HCT116 (cell line): ENCODE data around the gene PPP1R2C. TPM values are rescaled to one million over a fixed set of nuclear protein-coding genes. Genes with fewer than 3 reads are reported as not detected.

Experiments
- ATAC-seq: fragments of 200-7000 bp; cut with Tn5 transposase; 2 replicates; pipeline ENCODE4 v1.9.1; 2020; ENCODE audit warnings: mild to moderate bottlenecking, moderate library complexity
- BruUV-seq: library from RNA; stranded (reverse); fragments of 400-500 nt; replicated peaks from 2 replicates; lab custom pipeline; 2021; lab: Mats Ljungman, UMichigan
- CTCF ChIA-PET: fragments of 300-600 bp; sonication (Branson Sonifier 250); formaldehyde crosslinking; loops from one replicate; lab custom pipeline; 2021; ENCODE audit warnings: antibody characterized with exemption; lab: Charles Lee
- POLR2A ChIA-PET: fragments of 300-600, 350-600 bp; sonication (Branson Sonifier 250); formaldehyde crosslinking; loops from one replicate; lab custom pipeline; 2021; ENCODE audit warnings: antibody characterized with exemption; lab: Charles Lee
- RAD21 ChIA-PET, 2 experiments: fragments of 300-600 bp; sonication (Branson Sonifier 250); formaldehyde crosslinking; loops; one replicate each; lab custom pipeline; 2023; ENCODE audit warnings: low total read pairs in 2 of 2; ENCODE audit not compliant: uncharacterized antibody in 2 of 2, unreplicated experiment in 2 of 2, low non-redundant PET in 1 of 2; lab: Charles Lee
- DNase-seq: peaks from one replicate; pipeline ENCODE4 v3.0.0-alpha.2; 2010; ENCODE audit warnings: low read depth, low spot score
- H2AFZ ChIP-seq: fragments of 200-600 bp; shearing (Covaris generic), sonication (generic); 2 replicates; pipeline ENCODE4 v1.6.1; 2017; ENCODE audit warnings: low read depth, mixed run types, mixed read lengths, antibody characterized with exemption, low read length; ENCODE audit not compliant: poor library complexity, severe bottlenecking
- H3K27ac ChIP-seq: 2 replicates; pipeline ENCODE4 v1.5.1; 2012; ENCODE audit warnings: low read depth, low read length
- H3K27me3 ChIP-seq: fragments of 200-600 bp; sonication (generic); 2 replicates; pipeline ENCODE4 v1.6.1; 2016; ENCODE audit warnings: mixed run types, low read length, mixed read lengths; ENCODE audit not compliant: insufficient read depth
- H3K36me3 ChIP-seq, 2 experiments: fragments of 200-500 bp in 1 of 2; fragments of 200-600 bp in 1 of 2; sonication (Bioruptor generic) in 1 of 2; sonication (generic) in 1 of 2; 2 replicates each; pipeline versions ENCODE4 v1.5.1 to v1.6.1; 2014 to 2016; ENCODE audit warnings: low read length in 2 of 2, inconsistent platforms in 1 of 2, mixed read lengths in 1 of 2, mixed run types in 1 of 2; ENCODE audit not compliant: insufficient read depth in 2 of 2, control insufficient read depth in 1 of 2
- H3K4me1 ChIP-seq, 2 experiments: fragments of 200-600 bp in 1 of 2; sonication (generic) in 1 of 2; 2 replicates each; pipeline versions ENCODE4 v1.5.1 to v1.6.1; 2012 to 2017; ENCODE audit warnings: low read length in 2 of 2, inconsistent platforms in 1 of 2, mild to moderate bottlenecking in 1 of 2, mixed read lengths in 1 of 2, mixed run types in 1 of 2, moderate library complexity in 1 of 2; ENCODE audit not compliant: insufficient read depth in 2 of 2, control insufficient read depth in 1 of 2
- H3K4me2 ChIP-seq: fragments of 200-600 bp; sonication (generic); 2 replicates; pipeline ENCODE4 v1.6.1; 2017; ENCODE audit warnings: mixed run types, low read length, mixed read lengths
- H3K4me3 ChIP-seq, 2 experiments: fragments of 200-600 bp in 1 of 2; sonication (generic) in 1 of 2; replicated peaks in 1 of 2; 2 replicates each; pipeline ENCODE4 v1.5.1; 2011 to 2016; ENCODE audit warnings: low read length in 2 of 2, control low read depth in 1 of 2, low read depth in 1 of 2, mild to moderate bottlenecking in 1 of 2, mixed read lengths in 1 of 2, mixed run types in 1 of 2
- H3K79me2 ChIP-seq: fragments of 200-600 bp; sonication (generic); 2 replicates; pipeline ENCODE4 v1.6.1; 2017; ENCODE audit warnings: mild to moderate bottlenecking, mixed run types, low read length, moderate library complexity, mixed read lengths; ENCODE audit not compliant: insufficient read depth
- H3K9ac ChIP-seq: fragments of 200-600 bp; sonication (generic); 2 replicates; pipeline ENCODE4 v1.6.1; 2016; ENCODE audit warnings: low read length, mixed read lengths
- H3K9me2 ChIP-seq: fragments of 200-600 bp; sonication (generic), shearing (Covaris generic); 2 replicates; pipeline ENCODE4 v1.6.1; 2017; ENCODE audit warnings: mixed run types, mild to moderate bottlenecking, moderate library complexity; ENCODE audit not compliant: insufficient read depth
- H3K9me3 ChIP-seq, 2 experiments: fragments of 200-500 bp in 1 of 2; fragments of 200-600 bp in 1 of 2; sonication (Bioruptor generic) in 1 of 2; sonication (generic) in 1 of 2; 2 replicates each; pipeline ENCODE4 v1.6.1; 2014 to 2017; ENCODE audit warnings: low read length in 2 of 2, mixed read lengths in 2 of 2, inconsistent platforms in 1 of 2, low read depth in 1 of 2, mild to moderate bottlenecking in 1 of 2, mixed run types in 1 of 2, moderate library complexity in 1 of 2; ENCODE audit not compliant: control insufficient read depth in 1 of 2, insufficient read depth in 1 of 2
- H4K20me1 ChIP-seq: fragments of 200-600 bp; sonication (generic), shearing (Covaris generic); 2 replicates; pipeline ENCODE4 v1.6.1; 2017; ENCODE audit warnings: mixed run types, mild to moderate bottlenecking, moderate library complexity; ENCODE audit not compliant: insufficient read depth
- CBX3 ChIP-seq: IDR thresholded peaks from 2 replicates; pipeline ENCODE4 v1.6.1; 2012; ENCODE audit warnings: low read depth
- CTCF ChIP-seq, 3 experiments: fragments of 200-600 bp in 1 of 3; sonication (generic) in 1 of 3; IDR thresholded peaks in 2 of 3; conservative IDR thresholded peaks in 1 of 3; 2 replicates each; pipeline ENCODE4 v1.5.1; 2012 to 2017; ENCODE audit warnings: low read depth in 2 of 3, low read length in 2 of 3, antibody characterized with exemption in 1 of 3, borderline replicate concordance in 1 of 3, control low read depth in 1 of 3, mild to moderate bottlenecking in 1 of 3, mixed read lengths in 1 of 3, mixed run types in 1 of 3, moderate library complexity in 1 of 3; ENCODE audit not compliant: insufficient read depth in 1 of 3
- EGR1 ChIP-seq: IDR thresholded peaks from 2 replicates; pipeline ENCODE4 v1.6.1; 2012; ENCODE audit warnings: low read depth
- ELF1 ChIP-seq: IDR thresholded peaks from 2 replicates; pipeline ENCODE4 v1.6.1; 2012; ENCODE audit warnings: low read depth, borderline replicate concordance
- EZH2phosphoT487 ChIP-seq: fragments of 200-600 bp; IDR thresholded peaks from 2 replicates; pipeline ENCODE4 v1.6.1; 2018; ENCODE audit warnings: antibody characterized with exemption, borderline replicate concordance
- FOSL1 ChIP-seq: IDR thresholded peaks from 2 replicates; pipeline ENCODE4 v1.6.1; 2012; ENCODE audit warnings: low read depth
- JUND ChIP-seq: IDR thresholded peaks from 2 replicates; pipeline ENCODE4 v1.6.1; 2012
- POLR2A ChIP-seq: IDR thresholded peaks from 2 replicates; pipeline ENCODE4 v1.7.0; 2011; ENCODE audit warnings: borderline replicate concordance; ENCODE audit not compliant: insufficient read depth, insufficient read length; ENCODE audit errors: extremely low read depth
- POLR2AphosphoS5 ChIP-seq: IDR thresholded peaks from 2 replicates; pipeline ENCODE4 v1.6.1; 2011; ENCODE audit warnings: mild to moderate bottlenecking, low read depth, low read length, moderate library complexity
- RAD21 ChIP-seq: IDR thresholded peaks from 2 replicates; pipeline ENCODE4 v1.6.1; 2012; ENCODE audit warnings: low read depth, mild to moderate bottlenecking
- SRF ChIP-seq: IDR thresholded peaks from 2 replicates; pipeline ENCODE4 v1.6.1; 2012; ENCODE audit warnings: low read depth
- YY1 ChIP-seq: IDR thresholded peaks from 2 replicates; pipeline ENCODE4 v1.6.1; 2011; ENCODE audit warnings: low read length, low read depth, moderate library complexity, mild to moderate bottlenecking; ENCODE audit not compliant: insufficient replicate concordance; ENCODE audit errors: extremely low read depth
- ZFX ChIP-seq: fragments of 450-650 bp; IDR thresholded peaks from 2 replicates; pipeline ENCODE4 v1.6.1; 2017
- intact Hi-C: fragments of 100-400 bp; cut with micrococcal nuclease; formaldehyde crosslinking; loops from 2 replicates; pipeline ENCODE4 v1.10.0; 2022
- total RNA-seq: library from RNA; stranded (reverse); gene quantifications from one replicate; pipeline ENCODE4 v1.2.1, GENCODE V29; 2021; ENCODE audit not compliant: unreplicated experiment
- TF ChIP-seq, protein P1 (sequence below): IDR thresholded peaks from 2 replicates; pipeline ENCODE4 v1.6.1; 2011; ENCODE audit warnings: mild to moderate bottlenecking, low read length, moderate library complexity; ENCODE audit not compliant: insufficient replicate concordance; ENCODE audit errors: extremely low read depth

The PPP1R2C gene
- total RNA-seq, 1 experiment from 2014 or later: not detected

- intact Hi-C loops: no loop called here
- Histone ChIP-seq H3K79me2 (no peaks in the 10 kb centered on the region), H3K27ac (no peak overlapping the region), H3K36me3 (no peaks in the 10 kb centered on the region), H3K4me3 (no peak overlapping the region), H4K20me1 (no peaks in the 10 kb centered on the region), H3K9ac (no peak overlapping the region), H3K9me3 (no peaks in the 10 kb centered on the region), H3K4me1 (peaks cover 0 to 8% of the 10 kb centered on the region in 2 experiments; a peak in 2 of 4 replicates), H3K9me2 (no peaks in the 10 kb centered on the region), H3K27me3 (no peaks in the 10 kb centered on the region), H3K4me2 (peak overlapping the region; percentile 35), H2AFZ (peak overlapping the region; percentile 16)
- RAD21 ChIA-PET: no interaction called here
- TF ChIP-seq EGR1 (peak; percentile 51; the same call in 1 of the 2 replicates), CTCF (IDR thresholded peaks at IDR 0.05 in 2 of 3, conservative IDR thresholded peaks at IDR 0.05 in 1 of 3; ENCODE audit: borderline replicate concordance in 1 of 3, insufficient read depth in 1 of 3, low read depth in 2 of 3, low read length in 2 of 3) (no peak), JUND (no peak)
- TF ChIP-seq, protein P1, sequence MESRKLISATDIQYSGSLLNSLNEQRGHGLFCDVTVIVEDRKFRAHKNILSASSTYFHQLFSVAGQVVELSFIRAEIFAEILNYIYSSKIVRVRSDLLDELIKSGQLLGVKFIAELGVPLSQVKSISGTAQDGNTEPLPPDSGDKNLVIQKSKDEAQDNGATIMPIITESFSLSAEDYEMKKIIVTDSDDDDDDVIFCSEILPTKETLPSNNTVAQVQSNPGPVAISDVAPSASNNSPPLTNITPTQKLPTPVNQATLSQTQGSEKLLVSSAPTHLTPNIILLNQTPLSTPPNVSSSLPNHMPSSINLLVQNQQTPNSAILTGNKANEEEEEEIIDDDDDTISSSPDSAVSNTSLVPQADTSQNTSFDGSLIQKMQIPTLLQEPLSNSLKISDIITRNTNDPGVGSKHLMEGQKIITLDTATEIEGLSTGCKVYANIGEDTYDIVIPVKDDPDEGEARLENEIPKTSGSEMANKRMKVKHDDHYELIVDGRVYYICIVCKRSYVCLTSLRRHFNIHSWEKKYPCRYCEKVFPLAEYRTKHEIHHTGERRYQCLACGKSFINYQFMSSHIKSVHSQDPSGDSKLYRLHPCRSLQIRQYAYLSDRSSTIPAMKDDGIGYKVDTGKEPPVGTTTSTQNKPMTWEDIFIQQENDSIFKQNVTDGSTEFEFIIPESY: no peak
- DNase-seq: no peak
- POLR2A ChIA-PET: no interaction called here
- ATAC-seq: no peak
- CTCF ChIA-PET: no interaction called here
- no TSS peak for BruUV-seq
These were observed 22.1 kb downstream of the PPP1R2C start for GRCh38 chrX:42755815-42756214.

DNA sequence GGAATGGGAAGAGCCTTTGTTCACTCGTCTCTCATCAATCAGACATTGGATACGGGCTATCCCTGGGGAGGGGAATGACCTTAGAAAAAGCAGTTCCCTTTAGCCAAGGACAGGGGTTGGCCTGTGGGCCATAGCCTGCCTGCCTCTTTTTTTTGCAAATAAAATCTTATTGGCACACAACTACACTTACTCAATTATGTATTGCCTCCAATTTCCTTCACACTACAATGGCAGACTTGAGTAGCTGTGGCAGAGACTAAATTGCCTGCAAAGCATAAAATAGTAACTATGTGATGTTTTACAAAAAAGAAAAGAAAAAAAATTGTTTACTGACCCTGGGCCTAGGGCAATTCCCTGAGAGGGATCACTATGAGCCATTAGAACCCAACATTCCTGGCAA lies 23.4 kb downstream of the PPP1R2C start:
- Histone ChIP-seq H3K4me3 (no peak overlapping the region), H3K4me1 (peaks cover 0 to 8% of the 10 kb centered on the region in 2 experiments; a peak in 2 of 4 replicates), H3K36me3 (no peaks in the 10 kb centered on the region), H3K27ac (no peak overlapping the region), H3K9ac (no peak overlapping the region), H2AFZ (no peak overlapping the region), H4K20me1 (no peaks in the 10 kb centered on the region), H3K79me2 (no peaks in the 10 kb centered on the region), H3K9me2 (no peaks in the 10 kb centered on the region), H3K27me3 (no peaks in the 10 kb centered on the region), H3K9me3 (no peaks in the 10 kb centered on the region), H3K4me2 (no peak overlapping the region)
- POLR2A ChIA-PET: no interaction called here
- no peak for ATAC-seq
- RAD21 ChIA-PET: no interaction called here
- BruUV-seq: no TSS peak
- CTCF ChIA-PET: no interaction called here
- intact Hi-C loops: no loop called here
- no peak for DNase-seq
- TF ChIP-seq EGR1 (no peak), RAD21 (no peak), FOSL1 (no peak), CBX3 (no peak), EZH2phosphoT487 (no peak), ZFX (no peak), POLR2A (no peak), YY1 (no peak), SRF (no peak), POLR2AphosphoS5 (no peak), ELF1 (no peak)
- TF ChIP-seq, protein P1: no peak
